GM19468 (cell line): Measurements from ENCODE around the gene FICD.
"Not testable (repeated sequence)": the region's sequence is repeated elsewhere in the genome, so short reads cannot be mapped to it uniquely, and the experiment has no call there.

ENCODE experiments used
- ATAC-seq: cut with Tn5 transposase; IDR thresholded peaks from one replicate; pipeline ENCODE4 v1.9.1; 2021; ENCODE audit warnings: mild to moderate bottlenecking, moderate library complexity, moderate number of reproducible peaks; ENCODE audit not compliant: unreplicated experiment; ENCODE audit errors: extremely low read depth

FICD gene

DNA sequence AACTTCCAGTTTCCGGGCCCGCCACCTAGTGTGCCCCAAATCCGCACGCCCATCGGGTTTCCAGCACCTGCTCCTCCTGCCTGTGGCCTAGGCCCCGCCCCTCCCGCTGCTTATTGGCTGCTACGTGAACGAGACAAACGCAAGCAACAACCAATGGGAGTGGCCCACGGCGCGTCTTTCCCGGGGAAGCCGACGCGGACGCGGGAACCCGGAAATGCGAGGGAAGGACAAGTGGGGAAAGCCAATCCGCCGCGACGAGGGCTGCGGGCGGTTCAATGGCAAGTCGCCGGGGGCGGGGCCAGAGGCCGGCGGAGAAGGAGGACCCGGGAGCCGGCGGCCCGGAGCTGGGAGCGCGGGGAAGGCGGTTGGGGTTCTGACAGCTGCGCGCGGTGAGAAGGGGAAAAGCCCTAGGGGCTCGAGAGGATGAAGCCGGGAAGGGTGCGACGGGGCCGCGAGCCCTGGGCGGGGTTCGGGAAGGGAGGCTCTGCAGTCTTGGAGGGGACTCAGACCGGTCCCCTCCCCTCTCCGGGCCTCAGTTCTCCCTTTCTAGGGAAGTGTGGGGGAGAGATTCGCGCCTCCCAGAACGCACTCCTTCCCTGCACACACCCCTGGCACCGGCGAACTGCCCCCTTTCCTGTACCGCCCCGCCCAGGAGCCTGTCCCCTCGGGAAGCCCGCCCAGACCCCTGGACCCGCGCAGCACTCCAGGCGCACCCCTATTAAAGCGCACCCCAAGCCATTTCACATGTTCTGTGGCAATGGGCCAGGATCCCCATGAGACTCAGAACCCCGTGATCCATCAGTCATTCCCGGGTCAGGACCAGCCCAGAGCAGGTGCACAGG lies at the start of gene FICD:
Gene FICD (plus strand): TSS at position 305 of the 842 bp plus-strand sequence. CDS start 1,696 bp downstream, outside the sequence.
- ATAC-seq: peak; percentile 80

DNA sequence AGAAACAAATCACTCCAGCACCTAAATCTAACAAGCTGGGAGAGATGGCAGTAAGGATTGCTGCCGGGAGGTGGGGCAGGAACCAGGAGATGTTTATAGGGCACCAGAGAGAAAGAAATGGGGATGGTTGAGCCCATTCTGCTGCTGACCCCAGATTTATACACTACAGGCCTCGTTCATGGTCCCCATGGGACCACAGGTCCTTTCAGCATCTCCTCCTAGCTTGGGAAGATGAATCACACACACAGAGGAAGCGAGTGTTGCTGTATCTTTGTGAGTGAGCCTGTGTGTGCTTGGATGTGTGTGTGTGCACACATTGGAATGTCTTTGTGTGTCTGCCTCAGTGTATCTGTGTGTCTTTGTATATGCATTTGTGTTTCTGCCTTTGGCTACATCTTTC lies 49.7 kb upstream of the FICD start:
- ATAC-seq: no peak

DNA sequence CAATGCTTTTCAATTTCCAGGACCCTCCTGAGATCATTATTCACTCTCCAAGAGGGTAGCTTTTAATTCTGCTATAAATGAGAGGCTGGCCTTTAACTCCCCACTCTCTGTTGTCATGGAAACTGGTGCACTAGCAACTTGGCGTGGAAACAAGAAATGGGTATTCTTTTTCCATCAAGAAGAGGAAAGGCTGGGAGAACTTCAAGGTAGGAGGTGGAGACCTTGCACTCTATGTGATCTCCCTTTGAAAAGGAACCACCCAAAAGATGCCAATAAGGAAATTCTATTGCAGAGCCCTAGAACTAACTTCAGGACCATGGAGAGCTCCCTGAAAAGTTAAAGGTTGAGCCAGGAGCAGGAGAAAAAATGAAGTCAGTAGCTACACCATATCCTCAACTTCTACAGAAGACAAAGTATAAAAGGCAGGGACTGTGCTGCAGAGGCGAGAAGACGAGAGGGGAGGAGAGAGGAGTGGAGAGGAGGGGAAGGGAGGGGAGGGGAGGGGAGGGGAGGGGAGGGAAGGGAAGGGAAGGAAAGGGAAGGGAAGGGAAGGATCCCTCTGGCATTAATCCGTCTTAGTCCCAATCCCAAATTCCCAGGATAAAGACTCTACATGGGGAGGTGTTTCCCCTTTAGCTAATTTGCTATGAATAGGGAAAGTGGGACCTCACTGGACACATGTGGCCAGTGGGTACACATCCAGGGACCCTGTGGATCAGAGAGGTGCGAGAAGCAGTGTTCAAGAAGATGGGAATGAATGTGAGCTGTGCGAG lies 46.7 kb upstream of the FICD start:
- ATAC-seq: no peak

DNA sequence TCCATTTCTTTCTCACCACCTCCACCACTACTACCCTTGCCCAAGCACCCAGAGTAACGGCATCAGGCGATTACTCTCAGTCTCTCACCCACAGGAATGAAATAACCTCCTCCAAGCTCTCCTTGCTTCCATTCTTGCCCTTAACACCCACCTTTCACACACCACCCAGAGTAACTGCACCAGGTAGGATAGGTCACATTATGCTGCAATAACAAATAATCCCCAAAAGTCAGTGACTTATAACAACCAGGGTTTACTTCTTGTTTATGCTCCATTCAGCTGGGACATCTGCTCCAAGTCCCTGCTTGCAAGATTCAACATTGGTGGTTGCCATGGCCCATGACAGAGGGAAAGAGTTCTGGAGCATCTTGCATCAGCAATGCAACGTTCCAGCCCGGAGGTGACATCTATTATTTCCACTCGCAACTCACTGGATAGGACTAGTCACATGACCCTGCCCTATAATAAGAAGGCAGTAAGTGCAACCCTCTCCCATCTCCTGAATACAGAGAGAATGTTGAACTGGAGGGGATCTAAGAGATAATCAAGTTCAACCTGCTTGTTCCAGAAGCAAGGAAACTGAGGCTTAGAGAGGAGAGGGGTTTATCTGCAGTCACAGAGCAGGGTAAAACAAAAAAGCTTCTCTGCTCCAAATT lies 41.5 kb upstream of the FICD start:
- ATAC-seq: no peak

DNA sequence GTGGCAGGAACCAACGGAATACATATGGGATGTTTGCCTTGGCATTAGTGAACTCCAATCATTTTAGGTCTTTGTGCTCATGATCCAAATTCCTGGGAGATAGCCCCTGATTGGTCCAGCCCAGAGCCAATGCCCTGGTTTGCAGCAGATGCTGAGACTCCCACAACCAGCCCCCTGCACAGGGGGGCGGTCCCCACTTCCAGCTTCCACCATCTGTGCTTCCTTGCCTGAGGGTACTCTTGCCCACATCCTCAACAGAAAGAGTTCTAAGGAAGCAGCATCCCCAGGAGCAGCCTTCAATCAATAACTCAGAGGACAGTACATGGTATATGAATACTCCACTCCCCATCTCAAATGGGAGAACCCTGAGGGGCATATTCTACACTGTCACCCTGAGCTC lies 39.7 kb upstream of the FICD start:
- no peak for ATAC-seq

DNA sequence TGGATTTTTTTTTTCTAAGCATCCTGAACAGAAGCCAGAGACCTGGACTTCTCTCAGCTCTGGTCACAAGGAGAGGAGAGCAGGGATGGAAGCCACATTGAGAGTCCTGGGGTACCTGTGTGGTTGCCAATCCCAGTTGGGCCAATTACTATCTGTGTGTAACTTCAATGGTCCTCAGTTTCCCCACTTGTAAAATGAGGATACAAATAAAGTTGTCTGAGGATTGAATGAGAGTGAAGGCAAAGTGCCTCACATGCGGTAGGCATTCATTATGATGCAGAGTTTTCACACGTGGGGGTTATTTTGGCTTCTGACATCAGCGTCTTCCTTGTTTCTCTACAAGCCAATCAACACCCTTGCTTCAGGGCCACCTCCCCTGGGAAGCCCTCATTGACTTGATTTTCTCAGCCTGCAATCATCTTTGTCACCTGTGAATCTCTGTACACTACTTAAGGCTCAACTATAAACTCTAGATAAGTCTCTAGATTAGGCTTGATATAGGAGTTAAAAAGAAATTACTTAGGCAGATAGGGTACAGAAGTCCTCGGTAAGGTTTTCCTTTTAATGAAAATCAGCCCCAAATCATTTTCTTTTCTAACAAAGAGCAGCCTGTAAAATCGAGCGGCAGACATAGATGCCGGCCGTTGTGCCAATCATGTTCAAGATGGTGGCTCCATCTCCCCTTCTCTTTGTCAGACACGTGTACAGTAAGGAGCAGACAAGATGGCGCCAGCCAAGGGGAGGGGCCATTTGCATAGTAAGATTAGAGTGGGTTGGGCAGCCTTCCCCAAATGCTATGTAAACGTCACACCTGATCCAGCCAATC lies 37.8 kb upstream of the FICD start:
- ATAC-seq: no peak

DNA sequence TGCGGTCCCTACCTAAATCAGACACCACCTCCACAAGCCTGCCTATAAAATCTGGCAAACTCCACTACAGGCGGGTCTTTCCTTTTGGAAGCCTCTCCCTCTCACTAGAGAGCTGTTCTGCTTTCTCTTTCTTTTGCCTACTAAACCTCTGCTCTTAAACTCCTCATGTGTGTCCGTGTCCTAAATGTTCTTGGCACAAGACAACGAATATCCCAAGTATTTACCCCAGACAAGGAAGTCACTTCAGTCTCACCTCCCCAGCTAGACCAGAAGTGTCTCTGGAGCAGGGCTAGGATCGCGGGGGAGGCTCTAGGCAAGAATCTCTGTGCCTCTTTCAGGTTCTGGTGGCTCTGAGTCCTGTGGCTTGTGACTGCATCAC lies 37.2 kb upstream of the FICD start:
- ATAC-seq: no peak

DNA sequence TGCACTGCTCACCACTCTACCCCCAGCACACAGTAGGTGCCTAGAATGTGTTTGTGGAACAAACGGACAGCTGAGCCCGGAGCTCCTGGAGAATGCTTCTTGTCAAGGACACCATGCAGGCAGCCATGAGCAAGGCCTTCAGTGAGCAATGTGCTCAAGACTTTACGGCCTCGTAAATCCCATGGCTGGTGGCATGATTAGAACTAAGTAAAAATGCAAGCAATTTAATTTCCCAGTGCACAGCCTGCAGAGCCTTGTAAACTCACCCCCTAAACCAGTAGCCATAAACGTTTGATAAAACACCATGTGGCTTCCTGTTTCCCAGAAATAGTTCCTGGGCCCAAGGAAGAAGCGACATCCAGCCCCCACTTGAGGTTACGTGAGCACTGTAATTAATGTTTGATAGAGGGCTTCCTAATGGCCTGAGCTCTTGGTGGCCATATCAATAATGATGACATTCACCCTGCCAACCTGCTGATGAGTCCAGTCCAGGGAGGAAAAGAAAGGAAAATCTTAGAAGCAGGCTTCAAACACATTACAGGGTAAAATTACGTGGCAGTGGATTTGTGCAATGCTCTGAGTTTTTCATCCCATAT lies 36.4 kb upstream of the FICD start:
- no peak for ATAC-seq

DNA sequence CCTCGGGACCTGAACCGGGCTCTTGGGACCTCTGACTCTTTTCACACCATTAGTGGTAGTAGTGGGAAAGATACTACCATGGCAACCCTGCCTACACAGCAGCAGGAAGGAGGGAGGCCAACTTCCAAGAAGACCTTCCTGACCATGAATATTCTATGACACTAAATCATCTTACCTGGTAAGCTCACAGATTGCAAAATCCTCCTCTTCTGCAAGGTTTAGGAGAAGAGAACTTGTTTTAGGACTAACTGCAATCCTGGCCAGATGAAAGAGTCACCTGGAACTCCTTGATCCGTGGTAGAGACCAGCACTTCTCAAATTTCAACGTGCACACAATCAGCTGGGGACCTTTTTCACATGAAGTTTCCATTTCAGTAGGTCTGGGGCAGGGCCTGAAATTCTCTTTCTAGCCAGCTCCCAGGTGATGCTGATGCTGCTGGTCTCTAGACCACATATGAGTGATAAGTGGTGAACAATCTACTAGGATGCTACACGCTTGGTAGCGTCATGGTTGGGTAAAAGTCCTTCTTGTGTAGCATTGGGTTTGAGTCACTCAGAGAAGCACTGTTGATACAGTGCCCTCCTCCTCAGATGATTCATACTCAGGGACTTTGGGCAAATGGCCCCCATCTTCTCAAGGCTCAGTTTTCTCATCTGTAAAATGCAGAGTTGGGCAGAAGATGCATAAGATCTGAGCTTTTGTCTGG lies 35.6 kb upstream of the FICD start:
- no peak for ATAC-seq

DNA sequence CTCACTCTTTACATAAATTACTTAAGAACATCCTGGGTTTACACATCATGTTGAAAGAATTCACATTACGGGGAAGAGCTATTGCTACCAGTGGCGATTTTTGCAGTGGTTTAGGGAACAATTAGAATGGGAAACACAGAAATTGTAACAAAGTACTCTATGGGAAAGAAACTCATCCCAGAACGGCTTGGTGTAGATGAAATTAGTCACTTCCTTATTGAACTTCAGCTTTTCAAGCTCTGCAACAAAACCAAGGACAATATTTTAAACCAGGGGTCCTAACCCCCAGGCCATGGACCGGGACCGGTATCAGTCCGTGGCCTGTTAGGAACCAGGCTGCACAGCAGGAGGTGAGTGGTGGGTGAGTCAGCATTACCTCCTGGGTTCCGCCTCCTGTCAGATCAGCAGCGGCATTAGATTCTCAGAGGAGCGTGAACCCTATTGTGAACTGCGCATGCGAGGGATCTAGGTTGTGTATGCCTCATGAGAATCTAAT lies 32.3 kb upstream of the FICD start:
- ATAC-seq: no peak

DNA sequence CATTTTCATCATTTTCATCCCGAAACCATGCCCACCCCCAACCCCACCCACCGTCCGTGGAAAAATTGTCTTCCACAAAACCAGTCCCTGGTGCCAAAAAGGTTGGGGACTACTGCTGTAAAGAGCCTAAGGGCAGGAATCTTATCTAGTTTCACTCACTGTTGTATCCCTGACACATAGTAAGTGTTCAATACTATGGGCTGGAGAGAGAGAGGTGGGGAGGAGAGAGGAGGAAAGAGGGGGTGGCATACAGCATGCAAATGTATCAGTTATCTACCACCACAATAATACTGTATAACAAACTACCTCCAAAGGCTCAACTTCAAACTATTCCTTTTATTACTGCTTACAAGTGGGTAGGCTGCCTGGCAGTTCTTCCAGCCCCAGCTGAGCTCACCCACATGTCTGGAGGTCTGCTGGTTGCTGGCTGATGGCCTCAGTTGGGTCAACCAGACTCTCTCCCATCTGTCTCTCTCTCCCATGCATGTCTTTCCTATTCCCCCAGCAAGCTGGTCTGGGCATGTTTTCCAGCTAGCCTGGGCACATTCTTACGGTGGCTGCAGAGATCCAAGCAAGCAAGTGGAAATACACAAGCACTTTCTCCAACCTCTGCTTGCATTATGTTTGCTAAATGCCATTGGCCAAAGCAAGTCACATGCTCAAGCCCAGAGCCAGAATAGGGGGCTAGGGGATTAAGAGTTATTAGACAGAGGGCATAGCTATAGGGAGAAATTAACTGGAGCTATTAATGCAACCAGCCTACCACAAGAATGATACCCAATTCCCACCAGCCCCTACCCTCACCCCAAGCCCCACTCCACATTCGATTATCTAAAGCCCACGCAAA lies 31.6 kb upstream of the FICD start:
- no peak for ATAC-seq

DNA sequence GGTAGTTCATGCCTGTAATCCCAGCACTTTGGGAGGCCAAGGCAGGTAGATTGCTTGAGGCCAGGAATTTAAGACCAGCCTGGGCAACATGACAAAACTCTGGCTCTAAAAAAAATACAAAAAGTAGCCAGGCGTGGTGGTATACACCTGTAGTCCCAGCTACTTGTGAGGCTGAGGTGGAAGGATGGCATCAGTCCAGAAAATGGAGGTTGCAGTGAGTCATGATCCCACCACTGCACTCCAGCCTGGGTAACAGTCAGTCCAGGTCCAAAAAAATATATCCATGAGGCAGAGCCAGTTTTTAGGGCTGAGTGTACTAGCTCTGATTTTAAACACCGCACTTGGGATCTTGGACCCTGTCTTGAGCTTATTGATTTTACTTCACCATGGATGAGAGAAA lies 30.6 kb upstream of the FICD start:
- ATAC-seq: no peak

DNA sequence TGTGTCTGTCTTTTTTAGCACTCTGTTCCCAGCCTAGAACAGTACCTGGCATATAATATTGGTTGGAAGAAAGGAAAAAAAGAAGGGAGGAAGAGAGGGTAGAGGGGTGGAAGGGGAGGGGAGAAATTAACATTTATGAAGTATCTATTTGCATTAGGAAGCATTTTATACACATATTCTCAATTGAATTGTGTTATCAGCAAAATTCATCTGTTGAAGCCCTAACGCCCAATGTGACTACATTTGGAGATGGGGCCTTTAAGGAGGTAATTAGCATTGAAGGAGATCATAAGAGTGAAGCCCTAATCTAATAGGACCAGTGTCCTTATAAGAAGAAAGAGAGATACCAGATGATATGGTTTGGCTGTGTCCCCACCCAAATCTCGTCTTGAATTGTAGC lies 30.2 kb upstream of the FICD start:
- no peak for ATAC-seq

DNA sequence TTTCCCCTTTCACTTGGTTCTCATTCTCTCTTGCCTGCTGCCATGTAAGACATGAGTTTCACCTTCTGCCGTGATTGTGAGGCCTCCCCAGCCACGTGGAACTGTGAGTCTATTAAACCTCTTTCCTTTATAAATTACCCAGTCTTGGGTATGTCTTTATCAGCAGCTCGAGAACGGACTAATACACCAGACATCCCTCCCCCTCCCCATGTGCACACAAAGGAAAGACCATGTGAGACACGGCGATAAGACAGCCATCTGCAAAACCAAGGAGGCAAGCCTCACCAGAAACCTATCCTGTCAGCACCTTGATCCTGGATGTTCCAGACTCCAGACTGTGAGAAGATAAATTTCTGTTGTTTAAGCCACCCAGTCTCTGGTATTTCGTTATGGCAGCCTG lies 29.7 kb upstream of the FICD start:
- ATAC-seq: not testable (repeated sequence)

DNA sequence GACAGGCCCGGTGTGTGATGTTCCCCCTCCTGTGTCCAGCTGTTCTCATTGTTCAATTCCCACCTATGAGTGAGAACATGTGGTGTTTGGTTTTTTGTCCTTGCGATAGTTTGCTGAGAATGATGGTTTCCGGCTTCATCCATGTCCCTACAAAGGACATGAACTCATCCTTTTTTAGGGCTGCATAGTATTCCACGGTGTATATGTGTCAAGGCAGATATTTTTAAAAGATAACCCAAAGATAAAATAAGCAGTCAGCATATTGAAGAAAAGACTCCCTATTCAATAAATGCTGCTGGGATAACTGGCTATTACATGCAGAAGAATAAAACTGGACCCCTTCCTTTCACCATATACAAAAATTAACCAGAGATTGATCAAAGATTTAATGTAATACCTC lies 28.0 kb upstream of the FICD start:
- ATAC-seq: not testable (repeated sequence)

DNA sequence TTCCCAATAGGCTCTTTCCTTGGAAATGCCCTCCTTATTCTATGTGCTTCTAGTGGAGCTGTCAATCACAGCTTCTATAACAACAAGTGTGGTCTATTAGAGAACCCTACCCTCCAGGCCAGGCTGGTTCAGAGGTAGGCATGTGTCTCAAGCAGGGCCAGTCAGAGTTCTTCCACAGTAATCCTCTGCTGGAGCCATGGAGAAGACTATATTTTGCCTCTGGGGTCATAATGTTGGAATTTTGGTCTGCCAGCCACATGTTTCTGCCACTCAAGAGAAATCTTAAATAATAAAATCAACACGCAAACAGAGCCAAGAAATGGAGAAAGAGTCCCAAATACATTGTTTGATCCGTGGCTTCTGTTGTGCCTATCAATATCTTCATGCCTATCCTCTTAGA lies 23.8 kb upstream of the FICD start:
- no peak for ATAC-seq

DNA sequence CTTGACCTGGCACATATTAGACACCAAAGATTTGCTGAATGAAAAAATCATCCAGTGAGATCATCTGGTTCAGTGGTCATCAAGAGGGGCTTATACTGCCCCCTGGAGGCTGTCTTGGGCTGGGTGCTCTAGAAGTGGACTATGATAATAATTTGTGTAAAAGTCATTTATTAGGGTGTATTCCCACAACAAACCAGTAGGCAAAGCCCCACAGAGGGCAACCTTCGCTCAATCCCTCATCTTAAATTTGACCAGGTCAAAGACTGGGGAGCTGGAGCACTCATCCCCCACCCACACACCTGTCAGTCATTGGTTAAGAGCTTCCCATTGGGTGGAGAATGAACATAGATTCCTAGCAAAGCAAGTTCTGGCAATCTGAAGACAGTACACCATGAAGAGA lies 20.0 kb upstream of the FICD start:
- ATAC-seq: no peak
